GM19328 (cell line): ENCODE results near the gene EXOC2.
"Not testable (repeated sequence)": the region's sequence is repeated elsewhere in the genome, so short reads cannot be mapped to it uniquely, and the experiment has no call there.

Experiments used
- ATAC-seq: cut with Tn5 transposase; IDR thresholded peaks from one replicate; pipeline ENCODE4 v1.9.1; 2021; ENCODE audit warnings: mild to moderate bottlenecking, moderate library complexity; ENCODE audit not compliant: unreplicated experiment

EXOC2 gene

DNA sequence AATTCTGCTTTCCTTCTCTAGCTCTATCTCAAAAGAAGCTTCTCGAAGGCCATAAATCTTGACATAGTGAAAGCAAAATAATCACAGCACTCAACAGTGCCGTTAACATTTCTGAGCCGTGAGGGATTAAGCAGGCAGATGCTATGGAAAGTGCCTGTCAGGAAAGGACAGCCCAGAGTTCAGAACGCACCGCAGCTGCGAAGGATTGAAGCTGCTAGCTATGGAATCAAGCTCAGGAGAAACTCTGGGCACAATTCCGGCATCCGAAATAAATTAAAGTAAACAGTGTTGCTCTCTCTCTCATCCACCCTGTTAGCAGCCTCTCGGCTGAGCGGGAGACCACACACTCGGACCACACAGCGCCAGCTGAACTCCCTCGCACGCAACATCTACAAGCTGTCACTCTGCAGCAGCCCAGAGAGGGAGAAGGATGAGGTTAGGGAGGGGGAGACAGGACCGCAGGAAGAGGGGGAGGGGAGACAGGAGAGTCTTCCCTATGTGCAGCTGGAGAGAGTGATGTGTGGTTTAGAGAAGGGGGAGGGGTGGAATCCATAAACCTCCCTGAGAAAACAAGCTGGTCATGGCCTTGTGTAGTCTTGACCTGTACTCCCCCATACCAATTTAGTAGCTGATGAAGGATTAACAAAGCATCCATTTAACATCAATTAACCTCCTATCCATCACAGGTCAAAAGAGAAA, 9.0 kb downstream of the EXOC2 start:
- ATAC-seq = no peak

DNA sequence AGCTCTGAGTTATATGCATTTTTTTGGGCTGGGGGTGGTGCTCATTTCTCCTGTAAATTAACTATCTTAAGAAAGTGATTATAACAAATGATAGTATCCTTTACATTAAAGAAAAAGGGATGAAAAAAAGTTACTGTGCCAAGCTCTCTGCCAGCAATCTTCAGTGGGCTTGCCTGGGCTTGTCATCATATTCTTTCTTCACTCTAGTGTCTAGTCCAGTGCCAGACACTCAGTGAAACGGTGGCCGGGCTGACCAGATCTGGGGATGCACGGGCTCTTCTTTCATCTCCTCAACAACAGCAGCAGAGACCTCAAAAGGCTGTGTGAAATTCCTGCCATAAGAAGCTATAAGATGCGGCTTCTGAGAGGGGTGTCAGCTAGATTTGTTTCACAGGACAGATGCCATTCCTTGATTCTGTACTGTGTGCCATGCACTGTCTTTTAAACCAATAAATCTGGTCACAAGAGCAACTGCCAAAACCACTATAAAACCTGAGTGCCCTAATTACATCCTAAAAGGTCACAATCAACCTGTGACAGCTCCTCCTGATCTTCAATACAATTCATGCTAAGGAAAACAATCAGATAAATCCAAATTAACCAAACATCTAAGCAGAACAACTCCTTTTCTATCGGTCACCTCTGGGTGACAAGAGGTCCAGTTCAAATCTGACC, 12.1 kb downstream of the EXOC2 start:
- ATAC-seq = no peak

DNA sequence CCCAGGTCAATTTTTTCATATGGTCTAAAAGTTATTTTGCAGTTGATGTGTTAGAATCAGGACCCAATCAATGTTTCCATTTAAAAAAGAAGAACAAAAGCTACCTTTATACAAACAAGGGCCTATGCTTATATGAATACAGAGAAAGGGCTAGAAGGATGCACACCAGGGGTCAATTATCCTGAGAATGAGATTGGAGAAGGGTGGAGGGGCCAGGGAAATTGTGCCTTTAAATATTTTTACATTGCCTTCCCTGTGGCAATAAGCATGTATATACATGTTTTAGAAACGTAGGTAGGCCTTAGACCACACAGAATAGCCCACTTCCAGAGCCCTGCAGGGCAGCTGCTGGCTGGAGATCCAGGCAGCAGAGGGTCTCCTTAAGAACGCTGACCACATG, 12.7 kb downstream of the EXOC2 start:
- ATAC-seq = no peak

DNA sequence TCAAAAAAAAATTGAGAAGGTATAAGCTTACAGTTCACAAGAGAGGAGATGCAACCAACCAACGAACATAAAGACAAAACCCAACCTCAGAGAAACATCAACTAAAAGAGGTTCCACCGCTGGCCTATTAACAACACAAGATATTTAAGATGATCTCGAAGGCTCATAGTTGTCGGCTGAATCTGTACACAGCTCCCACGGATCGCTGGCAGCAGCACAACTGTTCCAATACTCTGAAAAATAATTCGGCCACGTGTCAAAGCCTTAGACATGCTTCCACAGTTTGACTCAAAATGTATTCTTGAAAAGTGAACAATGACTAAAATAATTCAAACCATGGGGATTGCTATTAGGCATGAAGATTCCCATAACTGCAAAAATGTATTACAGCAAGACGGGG, 13.7 kb downstream of the EXOC2 start:
- no peak for ATAC-seq

DNA sequence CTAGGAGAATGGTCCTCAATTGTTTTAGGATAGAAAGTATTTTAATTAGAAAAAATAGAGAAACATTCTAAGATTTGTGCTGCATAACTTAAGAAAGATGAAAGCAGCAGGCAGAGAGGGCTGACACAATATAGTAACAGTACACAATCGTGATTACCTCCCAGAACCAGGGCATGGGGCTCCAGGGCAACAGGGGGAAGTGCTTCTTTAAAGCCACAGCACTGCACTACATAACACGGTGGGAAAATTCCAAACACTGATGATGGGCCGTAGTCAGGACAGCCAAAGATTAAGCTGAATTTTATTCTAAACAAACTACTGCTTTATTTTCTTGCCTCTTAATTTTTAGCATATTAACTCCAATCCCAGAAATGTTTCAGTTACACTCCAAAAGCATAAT, 14.4 kb downstream of the EXOC2 start:
- ATAC-seq = no peak

DNA sequence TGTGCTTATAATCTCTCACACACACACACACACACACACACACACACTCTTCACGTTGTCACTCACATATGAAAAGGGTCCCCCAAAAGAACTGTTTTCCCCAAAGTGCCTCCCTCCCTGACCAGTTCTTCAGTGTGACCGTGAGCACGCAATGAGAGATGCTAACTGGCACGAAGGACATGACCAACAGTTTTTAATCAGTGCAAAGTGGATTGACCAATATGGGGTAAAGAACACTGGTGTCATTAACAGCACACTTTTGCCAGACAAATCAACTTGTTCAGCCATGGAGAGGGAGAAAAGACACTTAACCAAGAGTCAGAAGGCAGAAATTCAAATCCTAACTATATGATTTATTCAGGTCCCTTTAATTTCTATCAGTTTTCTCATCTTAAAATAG, 15.0 kb downstream of the EXOC2 start:
- no peak for ATAC-seq

DNA sequence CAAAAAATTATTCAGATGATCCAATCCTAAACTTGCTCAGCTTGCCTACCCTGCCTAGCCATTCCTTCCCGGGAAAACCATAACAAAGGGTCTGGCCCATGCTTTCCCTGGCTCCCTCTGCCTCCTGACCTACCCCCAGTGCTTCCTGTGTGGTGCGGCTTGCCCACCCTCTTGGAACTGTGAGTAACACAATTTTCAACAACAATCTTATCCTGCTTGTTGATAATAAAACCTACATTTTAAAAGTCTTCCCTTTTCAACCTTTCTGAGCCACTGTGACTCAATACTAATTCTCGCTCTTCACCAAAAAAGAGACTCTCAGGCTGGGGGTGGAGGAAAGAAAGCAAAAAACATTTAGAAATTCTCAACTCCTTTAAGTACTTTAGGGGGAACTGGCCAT, 18.0 kb downstream of the EXOC2 start:
- no peak for ATAC-seq

DNA sequence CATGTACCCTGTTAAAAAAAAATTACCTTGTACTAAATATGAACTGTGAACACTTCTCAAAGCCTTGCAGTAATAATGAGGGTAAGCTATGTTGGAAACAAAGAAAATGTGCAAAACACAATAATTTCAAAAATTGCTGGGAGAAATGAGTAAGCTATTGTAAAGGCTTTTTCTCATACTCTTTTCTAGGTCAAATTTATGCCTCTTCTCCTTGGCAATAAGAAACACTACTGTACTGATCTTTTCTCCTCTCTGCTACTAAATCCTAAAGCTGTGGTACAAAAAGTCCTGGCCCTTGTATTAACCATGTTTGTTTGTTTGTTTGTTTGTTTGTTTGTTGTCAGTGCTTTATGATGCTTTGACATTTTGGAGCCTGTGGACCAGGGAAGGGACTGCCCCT, 18.5 kb downstream of the EXOC2 start:
- no peak for ATAC-seq

DNA sequence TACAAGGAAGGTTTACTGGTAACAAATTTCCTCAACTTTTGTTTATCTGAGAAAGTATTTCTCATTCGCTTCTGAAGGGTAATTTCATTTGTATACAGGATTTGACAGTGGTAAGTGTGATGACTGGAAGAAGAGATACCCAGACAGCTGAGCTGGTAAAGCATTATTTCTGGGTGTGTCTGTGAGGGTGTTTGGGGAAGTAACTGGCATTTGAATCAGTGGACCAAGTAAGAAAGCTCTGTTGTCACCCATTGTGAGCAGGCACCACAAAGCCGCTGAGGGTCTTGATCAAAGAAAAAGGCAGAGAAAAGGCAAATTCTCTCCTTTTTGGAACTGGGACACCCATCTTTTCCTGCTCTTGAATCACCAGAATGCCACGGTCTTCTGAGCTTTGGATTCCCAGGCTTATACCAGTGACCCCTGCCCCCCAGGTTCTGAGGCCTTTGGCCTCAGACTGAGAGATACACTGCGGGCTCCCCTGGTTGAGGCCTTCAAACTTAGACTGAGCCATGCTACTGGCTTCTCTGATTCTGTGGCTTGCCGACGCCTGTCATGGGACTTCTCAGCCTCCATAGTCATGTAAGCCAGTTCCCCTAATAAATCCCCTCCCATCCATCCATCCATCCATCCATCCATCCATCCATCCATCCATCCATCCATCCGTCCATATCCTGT, 25.5 kb downstream of the EXOC2 start:
- ATAC-seq = no peak

DNA sequence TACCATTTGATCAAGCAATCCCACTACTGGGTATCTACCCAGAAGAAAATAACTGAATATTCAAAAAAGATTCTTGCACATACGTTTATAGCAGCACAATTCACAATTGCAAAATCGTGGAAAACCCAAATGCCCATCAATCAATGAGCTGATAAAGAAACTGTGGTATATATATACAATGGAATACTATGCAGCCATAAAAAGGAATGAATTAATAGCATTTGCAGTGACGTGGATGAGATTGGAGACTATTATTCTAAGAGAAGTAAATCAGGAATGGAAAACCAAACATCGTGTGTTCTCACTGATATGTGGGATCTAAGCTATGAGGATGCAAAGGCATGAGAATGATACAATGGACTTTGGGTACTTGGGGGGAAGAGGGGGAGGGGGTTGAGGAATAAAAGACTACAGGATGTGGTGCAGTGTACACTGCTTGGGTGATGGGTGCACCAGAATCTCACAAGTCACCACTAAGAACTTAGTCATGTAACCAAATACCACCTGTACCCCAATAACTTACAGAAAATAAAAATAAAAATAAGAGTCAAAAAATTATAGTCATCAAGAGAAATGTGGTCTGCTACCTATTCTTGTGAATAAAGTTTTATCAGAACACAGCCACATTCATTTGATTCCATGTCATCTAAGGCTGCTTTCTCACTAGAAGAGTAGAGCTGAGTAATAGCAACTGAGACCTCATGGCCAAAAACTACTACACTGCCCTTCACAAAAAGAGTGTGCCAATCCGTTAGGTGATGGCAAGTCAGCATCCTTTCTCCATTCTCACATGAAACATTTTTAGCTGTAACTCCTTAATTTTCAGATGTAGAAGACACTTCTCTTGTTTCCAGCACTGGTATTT, 27.3 kb downstream of the EXOC2 start:
- no peak for ATAC-seq

DNA sequence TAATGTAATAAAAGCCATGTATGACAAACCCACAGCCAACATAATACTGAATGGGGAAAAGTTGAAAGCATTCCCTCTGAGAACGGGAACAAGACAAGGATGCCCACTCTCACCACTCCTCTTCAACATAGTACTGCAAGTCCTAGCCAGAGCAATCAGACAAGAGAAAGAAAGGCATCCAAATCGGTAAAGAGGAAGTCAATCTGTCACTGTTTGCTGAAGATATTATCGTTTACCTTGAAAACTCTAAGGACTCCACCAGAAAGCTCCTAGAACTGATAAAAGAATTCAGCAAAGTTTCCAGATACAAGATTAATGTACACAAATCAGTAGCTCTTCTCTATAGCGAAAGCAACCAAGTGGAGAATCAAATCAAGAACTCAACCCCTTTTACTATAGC, 29.2 kb downstream of the EXOC2 start:
- ATAC-seq = not testable (repeated sequence)

DNA sequence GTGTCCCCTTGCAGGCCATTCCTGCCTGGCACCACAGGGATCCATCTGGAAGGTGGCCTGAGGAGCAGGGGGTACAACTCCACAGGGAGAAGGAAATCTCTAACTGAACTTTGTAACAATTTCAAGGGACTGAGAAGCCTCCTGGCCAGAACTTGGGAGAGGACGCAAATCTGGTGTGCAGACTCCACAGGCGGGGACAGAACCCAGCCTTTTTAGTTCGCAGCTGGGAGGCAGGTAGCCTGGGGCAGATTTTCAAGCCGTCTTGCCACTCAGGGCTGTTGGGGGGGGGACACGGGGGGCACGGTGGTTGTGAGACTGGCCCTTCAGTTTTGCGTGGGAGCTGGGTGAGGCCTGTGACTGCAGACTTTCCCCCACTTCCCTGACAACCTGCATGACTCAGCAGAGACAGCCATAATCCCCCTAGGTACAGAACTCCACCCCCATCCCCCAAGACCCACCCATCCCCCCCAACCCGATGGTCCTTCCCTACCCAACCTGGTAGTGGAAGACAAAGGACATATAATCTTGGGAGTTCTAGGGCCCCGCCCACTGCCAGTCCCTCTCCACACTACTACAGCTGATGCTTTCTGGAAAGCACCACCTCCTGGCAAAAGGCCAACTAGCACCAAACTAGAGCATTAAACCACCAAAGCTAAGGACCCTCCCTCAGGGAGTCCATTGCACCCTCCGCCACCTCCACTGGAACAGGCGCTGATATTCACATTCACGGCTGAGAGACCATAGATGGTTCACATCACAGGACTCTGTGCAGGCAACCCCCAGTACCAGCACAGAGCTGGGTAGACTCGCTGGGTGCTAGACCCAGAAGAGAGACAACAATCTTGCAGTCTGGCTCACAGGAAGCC, 33.0 kb downstream of the EXOC2 start:
- no peak for ATAC-seq

DNA sequence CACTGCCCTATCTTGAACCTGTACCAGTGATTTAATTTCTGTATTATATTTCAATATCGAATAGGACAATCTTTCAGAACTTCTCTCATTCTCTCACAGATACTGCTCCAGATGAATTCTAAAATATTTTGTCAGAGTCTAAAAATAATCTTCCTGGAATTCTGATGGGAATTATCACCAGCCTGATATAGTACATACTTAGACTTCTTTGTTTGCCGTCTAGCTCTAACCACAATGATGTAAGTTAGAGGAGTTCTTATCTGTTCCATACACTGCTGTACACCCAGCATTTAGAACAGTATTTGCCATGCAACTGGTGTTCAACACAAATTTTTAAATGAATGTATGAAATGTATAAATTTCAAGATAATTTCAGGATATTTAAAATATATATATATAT, 34.7 kb downstream of the EXOC2 start:
- no peak for ATAC-seq

DNA sequence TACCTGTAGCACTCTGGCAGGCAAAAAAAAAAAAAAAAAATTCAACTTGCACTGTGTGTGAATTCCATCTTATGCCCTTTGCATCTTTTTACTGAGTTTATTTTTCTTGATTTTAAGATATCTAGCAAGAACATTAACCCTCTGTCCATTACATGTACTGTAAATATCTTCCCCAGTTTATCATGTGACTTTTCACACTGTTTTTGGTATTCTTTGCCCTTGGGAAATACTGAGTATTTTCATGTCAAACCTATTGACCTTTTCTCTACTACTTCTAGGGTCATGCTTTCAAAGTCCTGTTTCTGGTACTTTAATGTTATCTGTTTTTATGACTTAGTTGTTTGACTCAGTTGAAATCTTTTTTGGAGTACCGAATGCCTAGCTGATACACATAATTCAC, 35.2 kb downstream of the EXOC2 start:
- ATAC-seq = no peak

DNA sequence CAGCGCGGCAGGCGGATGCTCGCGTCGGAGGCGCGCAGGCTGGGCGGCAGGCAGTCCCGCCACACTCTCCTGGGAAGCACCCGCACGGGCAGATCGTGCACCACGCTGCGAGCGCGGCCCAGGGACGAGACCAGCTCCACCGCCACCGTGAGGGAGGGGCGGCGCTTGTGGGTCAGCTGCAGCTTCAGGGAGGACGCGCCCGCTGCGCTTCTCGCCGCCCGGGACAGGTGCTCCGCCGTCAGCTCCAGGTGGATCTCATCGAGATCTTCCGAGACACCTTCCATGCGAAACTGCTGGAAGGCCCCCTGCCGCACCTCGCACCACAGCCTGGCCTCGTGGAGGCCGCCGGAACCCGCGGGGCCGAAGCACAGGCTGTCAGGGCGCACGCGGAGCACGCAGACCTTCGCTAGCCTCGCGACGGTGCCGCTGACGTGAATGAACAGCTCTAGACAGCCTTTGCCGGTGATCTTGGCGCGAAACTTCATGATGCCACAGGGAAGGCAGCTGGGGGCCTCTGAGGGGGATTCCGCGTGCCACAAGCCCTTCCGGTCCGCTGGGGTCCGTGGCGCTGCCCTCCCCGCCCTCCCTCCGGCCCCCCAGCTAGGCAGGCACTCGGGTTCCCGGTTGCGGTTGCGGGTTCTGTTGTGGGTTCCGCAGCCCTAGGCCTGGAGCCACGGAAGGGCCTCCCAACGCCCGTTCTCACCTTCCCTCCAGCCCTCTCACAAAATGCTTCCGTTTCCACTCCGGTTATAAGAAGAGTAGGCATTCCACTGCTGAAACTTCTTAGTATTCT, 36.3 kb downstream of the EXOC2 start, which contains the start of gene HUS1B:
Gene HUS1B, minus strand, starts transcription at position 641 of the 793 bp plus-strand sequence. Its CDS starts 156 bp downstream, at position 485.
- no peak for ATAC-seq

DNA sequence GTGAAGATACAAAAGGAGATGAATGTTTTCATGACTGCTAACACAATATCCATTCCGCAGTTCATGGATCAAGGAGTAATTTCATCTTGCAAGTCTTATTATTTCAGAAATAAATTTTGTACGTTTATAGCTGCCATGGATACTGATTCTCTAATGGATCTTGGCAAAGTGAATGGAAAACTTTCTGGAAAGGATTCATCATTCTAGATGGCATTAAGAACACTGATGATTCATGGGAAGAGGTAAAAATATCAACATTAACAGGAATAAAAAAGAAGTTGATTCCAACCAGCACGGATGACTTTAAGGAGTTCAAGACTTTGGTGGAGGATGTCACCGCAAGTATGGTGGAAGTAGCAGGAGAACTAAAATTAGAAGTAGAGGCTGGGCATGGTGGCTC, 38.8 kb downstream of the EXOC2 start:
- ATAC-seq = no peak

DNA sequence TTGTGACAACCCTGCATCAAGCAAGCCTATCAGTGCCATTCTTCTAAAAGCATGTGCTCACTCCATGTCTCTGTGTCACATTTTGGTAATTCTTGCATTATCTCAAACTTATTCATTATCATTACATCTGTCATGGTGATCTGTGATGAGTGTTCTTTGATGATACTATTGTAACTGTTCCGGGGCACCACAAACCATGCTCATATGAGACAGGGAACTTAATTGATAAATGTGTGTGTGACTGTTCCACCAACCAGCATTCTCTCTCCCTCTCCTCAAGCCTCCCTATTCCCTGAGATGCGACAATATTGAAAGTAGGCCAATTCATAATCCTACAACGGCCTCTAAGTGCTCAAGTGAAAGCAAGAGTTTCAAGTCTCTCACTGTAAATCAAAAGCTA, 40.1 kb downstream of the EXOC2 start:
- no peak for ATAC-seq

DNA sequence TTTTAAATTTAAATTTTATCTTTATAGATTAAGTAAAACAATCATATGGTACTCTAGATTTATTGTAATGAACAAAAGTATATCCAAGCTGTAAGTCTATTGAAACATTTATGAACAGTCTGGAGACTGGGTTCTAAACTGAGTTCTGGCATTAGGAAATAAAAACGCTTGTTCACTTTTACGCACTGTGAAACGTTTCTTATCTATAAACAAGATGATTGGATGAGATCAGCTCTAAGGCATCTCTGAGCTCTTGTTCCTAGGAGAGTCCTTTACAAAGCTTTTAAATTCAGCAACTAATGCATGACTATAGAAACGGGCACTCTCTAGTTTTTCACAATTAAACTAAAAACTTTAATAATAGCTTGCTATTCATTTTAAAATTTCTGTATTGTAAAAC, 42.8 kb downstream of the EXOC2 start:
- ATAC-seq = no peak

DNA sequence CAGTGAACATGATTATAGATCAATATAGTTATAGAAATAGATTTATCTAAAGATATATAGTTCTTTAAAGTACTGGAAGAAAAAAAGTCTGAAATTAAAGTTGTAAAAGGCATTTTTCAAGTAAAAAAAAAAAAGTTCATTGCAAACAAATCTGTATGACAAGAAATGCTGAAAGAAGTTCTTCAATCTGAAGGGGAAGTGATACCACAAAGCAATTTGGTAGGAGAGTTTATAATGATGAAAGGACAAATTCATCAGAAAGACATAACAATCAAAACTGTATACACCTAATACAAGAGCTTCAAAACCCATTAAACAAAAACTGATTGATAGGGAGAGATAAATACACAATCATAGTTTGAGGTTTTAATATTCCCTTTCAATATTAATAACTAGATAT, 50.1 kb downstream of the EXOC2 start:
- ATAC-seq = no peak
